HL-60 (cell line): ENCODE results near the gene TMPRSS9.

Experiments used
- DNase-seq, 2 experiments: peaks; one replicate each; pipeline ENCODE4 v3.0.0-alpha.2; 2010 to 2020; ENCODE audit warnings: low read depth in 1 of 2, low spot score in 1 of 2
- H3K27ac ChIP-seq: fragments of 250-450 bp; sonication (Bioruptor Pico); replicated peaks from 2 replicates; pipeline ENCODE4 v1.5.1; 2020; ENCODE audit warnings: mild to moderate bottlenecking, moderate library complexity
- H3K27me3 ChIP-seq: fragments of 250-450 bp; sonication (Bioruptor Pico); 2 replicates; pipeline ENCODE4 v1.5.1; 2021; ENCODE audit warnings: mild to moderate bottlenecking, moderate library complexity; ENCODE audit not compliant: insufficient read depth, poor library complexity, severe bottlenecking
- H3K4me3 ChIP-seq: replicated peaks from 2 replicates; pipeline ENCODE4 v1.5.1; 2011; ENCODE audit warnings: mild to moderate bottlenecking, control low read depth, low read length; ENCODE audit not compliant: insufficient read depth
- GABPA ChIP-seq: IDR thresholded peaks from 2 replicates; pipeline ENCODE4 v1.6.1; 2012; ENCODE audit warnings: low read depth
- POLR2AphosphoS5 ChIP-seq: IDR thresholded peaks from 2 replicates; pipeline ENCODE4 v1.6.1; 2012; ENCODE audit warnings: low read depth
- SPI1 ChIP-seq: IDR thresholded peaks from 2 replicates; pipeline ENCODE4 v1.6.1; 2012; ENCODE audit warnings: low read depth, mild to moderate bottlenecking, borderline replicate concordance
- TF ChIP-seq, protein P1 (sequence below): IDR thresholded peaks from one replicate; pipeline ENCODE4 v1.5.1; 2011; ENCODE audit warnings: low read length, control low read depth, inconsistent platforms; ENCODE audit not compliant: insufficient read depth
- TF ChIP-seq, protein P2 (sequence below): IDR thresholded peaks from 2 replicates; pipeline ENCODE4 v1.6.1; 2012; ENCODE audit warnings: low read depth; ENCODE audit not compliant: insufficient replicate concordance

The TMPRSS9 gene

DNA sequence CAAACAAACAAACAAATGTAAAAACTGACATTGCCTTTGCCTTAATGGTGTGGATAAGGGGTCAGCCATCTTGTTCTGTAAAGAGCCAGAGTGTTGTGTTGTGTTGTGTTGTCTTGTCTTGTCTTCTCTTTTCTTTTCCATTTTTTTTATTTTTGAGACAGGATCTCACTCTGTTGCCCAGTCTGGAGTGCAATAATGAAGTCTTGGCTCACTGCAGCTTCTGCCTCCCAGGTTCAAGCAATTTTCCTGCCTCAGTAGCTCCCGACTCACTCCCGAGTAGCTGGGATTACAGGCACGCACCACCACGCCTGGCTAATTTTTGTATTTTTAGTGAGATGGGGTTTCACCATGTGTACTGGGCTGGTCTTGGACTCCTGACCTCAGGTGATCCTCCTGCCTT lies 39.5 kb downstream of the TMPRSS9 start:
- H3K27me3 ChIP-seq: no peaks in the 10 kb centered on the region

DNA sequence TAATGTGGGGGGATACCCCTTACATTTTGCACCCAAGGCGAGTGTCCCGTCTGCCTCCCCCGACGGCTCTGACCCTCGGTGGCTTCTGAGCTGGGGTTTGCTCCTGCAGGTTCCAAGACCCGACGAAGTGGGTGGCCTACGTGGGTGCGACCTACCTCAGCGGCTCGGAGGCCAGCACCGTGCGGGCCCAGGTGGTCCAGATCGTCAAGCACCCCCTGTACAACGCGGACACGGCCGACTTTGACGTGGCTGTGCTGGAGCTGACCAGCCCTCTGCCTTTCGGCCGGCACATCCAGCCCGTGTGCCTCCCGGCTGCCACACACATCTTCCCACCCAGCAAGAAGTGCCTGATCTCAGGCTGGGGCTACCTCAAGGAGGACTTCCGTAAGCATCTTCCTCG lies 48.2 kb downstream of the TMPRSS9 start:
- no peak for DNase-seq
- Histone ChIP-seq H3K4me3 (no peak overlapping the region), H3K27me3 (no peaks in the 10 kb centered on the region), H3K27ac (no peak overlapping the region)
- TF ChIP-seq, protein P1, sequence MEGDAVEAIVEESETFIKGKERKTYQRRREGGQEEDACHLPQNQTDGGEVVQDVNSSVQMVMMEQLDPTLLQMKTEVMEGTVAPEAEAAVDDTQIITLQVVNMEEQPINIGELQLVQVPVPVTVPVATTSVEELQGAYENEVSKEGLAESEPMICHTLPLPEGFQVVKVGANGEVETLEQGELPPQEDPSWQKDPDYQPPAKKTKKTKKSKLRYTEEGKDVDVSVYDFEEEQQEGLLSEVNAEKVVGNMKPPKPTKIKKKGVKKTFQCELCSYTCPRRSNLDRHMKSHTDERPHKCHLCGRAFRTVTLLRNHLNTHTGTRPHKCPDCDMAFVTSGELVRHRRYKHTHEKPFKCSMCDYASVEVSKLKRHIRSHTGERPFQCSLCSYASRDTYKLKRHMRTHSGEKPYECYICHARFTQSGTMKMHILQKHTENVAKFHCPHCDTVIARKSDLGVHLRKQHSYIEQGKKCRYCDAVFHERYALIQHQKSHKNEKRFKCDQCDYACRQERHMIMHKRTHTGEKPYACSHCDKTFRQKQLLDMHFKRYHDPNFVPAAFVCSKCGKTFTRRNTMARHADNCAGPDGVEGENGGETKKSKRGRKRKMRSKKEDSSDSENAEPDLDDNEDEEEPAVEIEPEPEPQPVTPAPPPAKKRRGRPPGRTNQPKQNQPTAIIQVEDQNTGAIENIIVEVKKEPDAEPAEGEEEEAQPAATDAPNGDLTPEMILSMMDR: no peak
- TF ChIP-seq SPI1: no peak
- TF ChIP-seq, protein P2, sequence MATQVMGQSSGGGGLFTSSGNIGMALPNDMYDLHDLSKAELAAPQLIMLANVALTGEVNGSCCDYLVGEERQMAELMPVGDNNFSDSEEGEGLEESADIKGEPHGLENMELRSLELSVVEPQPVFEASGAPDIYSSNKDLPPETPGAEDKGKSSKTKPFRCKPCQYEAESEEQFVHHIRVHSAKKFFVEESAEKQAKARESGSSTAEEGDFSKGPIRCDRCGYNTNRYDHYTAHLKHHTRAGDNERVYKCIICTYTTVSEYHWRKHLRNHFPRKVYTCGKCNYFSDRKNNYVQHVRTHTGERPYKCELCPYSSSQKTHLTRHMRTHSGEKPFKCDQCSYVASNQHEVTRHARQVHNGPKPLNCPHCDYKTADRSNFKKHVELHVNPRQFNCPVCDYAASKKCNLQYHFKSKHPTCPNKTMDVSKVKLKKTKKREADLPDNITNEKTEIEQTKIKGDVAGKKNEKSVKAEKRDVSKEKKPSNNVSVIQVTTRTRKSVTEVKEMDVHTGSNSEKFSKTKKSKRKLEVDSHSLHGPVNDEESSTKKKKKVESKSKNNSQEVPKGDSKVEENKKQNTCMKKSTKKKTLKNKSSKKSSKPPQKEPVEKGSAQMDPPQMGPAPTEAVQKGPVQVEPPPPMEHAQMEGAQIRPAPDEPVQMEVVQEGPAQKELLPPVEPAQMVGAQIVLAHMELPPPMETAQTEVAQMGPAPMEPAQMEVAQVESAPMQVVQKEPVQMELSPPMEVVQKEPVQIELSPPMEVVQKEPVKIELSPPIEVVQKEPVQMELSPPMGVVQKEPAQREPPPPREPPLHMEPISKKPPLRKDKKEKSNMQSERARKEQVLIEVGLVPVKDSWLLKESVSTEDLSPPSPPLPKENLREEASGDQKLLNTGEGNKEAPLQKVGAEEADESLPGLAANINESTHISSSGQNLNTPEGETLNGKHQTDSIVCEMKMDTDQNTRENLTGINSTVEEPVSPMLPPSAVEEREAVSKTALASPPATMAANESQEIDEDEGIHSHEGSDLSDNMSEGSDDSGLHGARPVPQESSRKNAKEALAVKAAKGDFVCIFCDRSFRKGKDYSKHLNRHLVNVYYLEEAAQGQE: no peak
- TF ChIP-seq POLR2AphosphoS5: no peak
- no peak for TF ChIP-seq GABPA

More for the DNA sequence above, 39.5 kb downstream of the TMPRSS9 start:
- no peak for DNase-seq
- H3K27ac ChIP-seq: no peak overlapping the region
- no peak overlapping the region for H3K4me3 ChIP-seq
- TF ChIP-seq, protein P2: no peak
- TF ChIP-seq POLR2AphosphoS5 (no peak), SPI1 (no peak), GABPA (no peak)
- TF ChIP-seq, protein P1: no peak

DNA sequence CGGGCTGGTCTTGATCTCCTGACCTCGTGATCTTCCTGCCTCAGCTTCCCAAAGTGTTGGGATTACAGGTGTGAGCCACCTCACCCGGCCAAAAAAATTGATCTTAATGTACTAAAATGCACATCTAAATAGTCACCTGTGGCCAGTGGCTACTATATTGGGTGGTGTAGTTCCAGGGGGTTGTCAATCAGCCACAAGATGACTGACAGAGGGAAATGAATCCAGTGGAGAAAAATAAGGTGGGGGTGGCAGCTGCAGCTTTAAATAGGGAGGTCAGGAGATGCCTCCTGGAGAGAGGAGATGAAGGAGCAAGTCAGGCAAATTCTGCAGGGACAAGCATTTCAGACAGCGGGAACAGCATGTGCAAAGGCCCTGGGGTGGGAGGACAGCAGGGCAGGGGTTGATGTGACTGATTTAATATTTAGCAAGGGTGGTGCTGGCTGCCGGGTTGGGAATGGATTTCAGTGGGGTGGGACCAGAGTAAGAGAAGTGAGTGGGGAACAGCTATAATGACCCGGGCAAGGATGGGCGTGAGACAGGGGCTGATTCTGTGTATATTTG lies 49.4 kb downstream of the TMPRSS9 start:
- Histone ChIP-seq H3K27me3 (no peaks in the 10 kb centered on the region), H3K27ac (no peak overlapping the region), H3K4me3 (no peak overlapping the region)
- TF ChIP-seq GABPA (no peak), POLR2AphosphoS5 (no peak), SPI1 (no peak)
- TF ChIP-seq, protein P2: no peak
- TF ChIP-seq, protein P1: no peak
- no peak for DNase-seq
